ENCODE data around the gene EPS15. TPM values are rescaled to one million over a fixed set of nuclear protein-coding genes. Genes with fewer than 3 reads are reported as not detected.

Gene EPS15
- total RNA-seq, 4 donors from 2014 or later: 94.8 to 133 (median 125) TPM

DNA sequence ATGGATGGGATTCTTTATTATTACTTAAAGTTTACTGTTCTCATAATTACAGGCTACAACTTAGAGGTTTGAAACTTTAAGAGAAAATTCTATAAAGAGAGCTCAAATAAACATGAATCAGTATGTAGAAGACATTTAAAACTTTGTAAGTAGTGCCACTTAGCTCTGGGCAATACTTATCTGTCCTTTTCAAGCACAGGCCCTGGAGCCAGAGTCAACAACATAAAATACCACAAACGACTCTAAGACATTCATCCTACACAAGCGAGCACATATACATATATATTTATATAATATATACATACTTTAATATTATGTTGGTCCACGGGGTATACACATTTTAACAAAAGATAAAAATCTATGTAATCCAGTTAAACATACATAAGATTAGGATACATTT, 164.7 kb downstream of the EPS15 start:
- peaks cover 0 to 54% (median 0%) of the 10 kb centered on the region in 3 donors for H3K36me3 ChIP-seq
- DNase-seq (ENCODE audit: low spot score in 2 of 2): no peak
- 78 to 79% methylated on average over 3 of the region's 3 CpGs for WGBS, 2 donors
- TF ChIP-seq EP300 (IDR thresholded peaks at IDR 0.05): no peak
- TF ChIP-seq, protein P1, sequence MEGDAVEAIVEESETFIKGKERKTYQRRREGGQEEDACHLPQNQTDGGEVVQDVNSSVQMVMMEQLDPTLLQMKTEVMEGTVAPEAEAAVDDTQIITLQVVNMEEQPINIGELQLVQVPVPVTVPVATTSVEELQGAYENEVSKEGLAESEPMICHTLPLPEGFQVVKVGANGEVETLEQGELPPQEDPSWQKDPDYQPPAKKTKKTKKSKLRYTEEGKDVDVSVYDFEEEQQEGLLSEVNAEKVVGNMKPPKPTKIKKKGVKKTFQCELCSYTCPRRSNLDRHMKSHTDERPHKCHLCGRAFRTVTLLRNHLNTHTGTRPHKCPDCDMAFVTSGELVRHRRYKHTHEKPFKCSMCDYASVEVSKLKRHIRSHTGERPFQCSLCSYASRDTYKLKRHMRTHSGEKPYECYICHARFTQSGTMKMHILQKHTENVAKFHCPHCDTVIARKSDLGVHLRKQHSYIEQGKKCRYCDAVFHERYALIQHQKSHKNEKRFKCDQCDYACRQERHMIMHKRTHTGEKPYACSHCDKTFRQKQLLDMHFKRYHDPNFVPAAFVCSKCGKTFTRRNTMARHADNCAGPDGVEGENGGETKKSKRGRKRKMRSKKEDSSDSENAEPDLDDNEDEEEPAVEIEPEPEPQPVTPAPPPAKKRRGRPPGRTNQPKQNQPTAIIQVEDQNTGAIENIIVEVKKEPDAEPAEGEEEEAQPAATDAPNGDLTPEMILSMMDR (IDR thresholded peaks at IDR 0.05): no peak
- no peak for TF ChIP-seq POLR2A (IDR thresholded peaks at IDR 0.05)
- no peaks in the 10 kb centered on the region for H3K27me3 ChIP-seq
- H3K9me3 ChIP-seq: no peaks in the 10 kb centered on the region
- no peaks in the 10 kb centered on the region for H3K4me1 ChIP-seq
- no peak overlapping the region for H3K4me3 ChIP-seq
- no peak overlapping the region for H3K27ac ChIP-seq

GRCh38 chr1:51351907-51352306, 167.2 kb downstream of the EPS15 start:
- Histone ChIP-seq H3K4me3 (no peak overlapping the region), H3K9me3 (no peaks in the 10 kb centered on the region), H3K27ac (no peak overlapping the region), H3K4me1 (no peaks in the 10 kb centered on the region), H3K27me3 (no peaks in the 10 kb centered on the region), H3K36me3 (peaks cover 0 to 44% (median 0%) of the 10 kb centered on the region in 3 donors)
- TF ChIP-seq EP300 (IDR thresholded peaks at IDR 0.05) (no peak), POLR2A (IDR thresholded peaks at IDR 0.05) (no peak)
- TF ChIP-seq, protein P1 (IDR thresholded peaks at IDR 0.05): no peak
- no peak for DNase-seq (ENCODE audit: low spot score in 2 of 2)
- WGBS, 2 donors: 86 to 88% methylated on average over 1 of the region's 1 CpG

DNA sequence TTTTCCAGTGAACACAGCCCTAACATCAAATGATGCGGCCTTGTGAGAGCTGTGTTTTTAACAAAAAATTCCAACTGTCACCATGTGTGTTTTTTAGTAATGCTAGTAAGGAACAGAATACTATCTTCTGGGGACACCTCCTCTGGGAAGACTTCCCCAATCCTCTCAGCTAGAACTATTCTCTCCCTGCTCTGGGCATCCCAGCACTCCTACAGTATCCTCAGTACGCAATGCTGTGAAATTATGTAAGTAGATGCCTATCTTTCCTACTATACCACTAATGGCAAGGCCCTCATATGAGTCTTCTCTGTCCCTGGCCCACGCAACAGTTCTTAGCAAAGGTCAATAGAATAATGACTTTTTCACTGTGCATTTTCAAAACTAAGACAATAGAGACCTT, 169.2 kb downstream of the EPS15 start:
- Histone ChIP-seq H3K4me3 (no peak overlapping the region), H3K27ac (no peak overlapping the region), H3K4me1 (peaks cover 0 to 6% (median 0%) of the 10 kb centered on the region in 4 donors), H3K36me3 (peaks cover 0 to 24% (median 0%) of the 10 kb centered on the region in 3 donors), H3K27me3 (peaks cover 0 to 17% of the 10 kb centered on the region in 2 donors), H3K9me3 (no peaks in the 10 kb centered on the region)
- DNase-seq (ENCODE audit: low spot score in 2 of 2): no peak
- 83 to 98% methylated on average over 3 of the region's 3 CpGs for WGBS, 2 donors
- TF ChIP-seq, protein P1 (IDR thresholded peaks at IDR 0.05): no peak
- TF ChIP-seq EP300 (IDR thresholded peaks at IDR 0.05): no peak
- TF ChIP-seq POLR2A (IDR thresholded peaks at IDR 0.05): no peak

DNA sequence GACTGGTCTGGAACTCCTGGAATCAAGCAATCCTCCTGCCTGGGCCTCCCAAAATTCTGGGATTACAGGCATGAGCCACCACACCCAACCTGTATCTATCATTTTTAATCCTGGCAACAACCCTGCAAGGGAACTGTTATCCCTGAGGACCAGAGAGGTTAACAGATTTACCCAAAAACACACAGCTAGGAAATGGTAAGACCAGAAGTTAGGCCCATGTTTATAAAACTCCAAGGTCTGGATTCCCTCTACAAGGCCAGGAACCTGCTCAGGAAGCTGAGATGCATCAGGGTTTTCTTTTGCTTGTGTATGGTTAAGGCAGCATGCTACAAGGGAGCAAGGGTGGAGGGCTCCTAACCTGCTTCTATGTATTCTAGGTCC, 170.9 kb downstream of the EPS15 start:
- peaks cover 0 to 35% of the 10 kb centered on the region in 2 donors for H3K27me3 ChIP-seq
- H3K36me3 ChIP-seq: peaks cover 0 to 8% (median 0%) of the 10 kb centered on the region in 3 donors
- peaks cover 0 to 12% (median 0%) of the 10 kb centered on the region in 4 donors for H3K4me1 ChIP-seq
- no peak for DNase-seq (ENCODE audit: low spot score in 2 of 2)
- H3K27ac ChIP-seq: no peak overlapping the region
- no peaks in the 10 kb centered on the region for H3K9me3 ChIP-seq
- H3K4me3 ChIP-seq: no peak overlapping the region
- TF ChIP-seq, protein P1 (IDR thresholded peaks at IDR 0.05): no peak
- TF ChIP-seq EP300 (IDR thresholded peaks at IDR 0.05): no peak
- TF ChIP-seq POLR2A (IDR thresholded peaks at IDR 0.05): no peak

DNA sequence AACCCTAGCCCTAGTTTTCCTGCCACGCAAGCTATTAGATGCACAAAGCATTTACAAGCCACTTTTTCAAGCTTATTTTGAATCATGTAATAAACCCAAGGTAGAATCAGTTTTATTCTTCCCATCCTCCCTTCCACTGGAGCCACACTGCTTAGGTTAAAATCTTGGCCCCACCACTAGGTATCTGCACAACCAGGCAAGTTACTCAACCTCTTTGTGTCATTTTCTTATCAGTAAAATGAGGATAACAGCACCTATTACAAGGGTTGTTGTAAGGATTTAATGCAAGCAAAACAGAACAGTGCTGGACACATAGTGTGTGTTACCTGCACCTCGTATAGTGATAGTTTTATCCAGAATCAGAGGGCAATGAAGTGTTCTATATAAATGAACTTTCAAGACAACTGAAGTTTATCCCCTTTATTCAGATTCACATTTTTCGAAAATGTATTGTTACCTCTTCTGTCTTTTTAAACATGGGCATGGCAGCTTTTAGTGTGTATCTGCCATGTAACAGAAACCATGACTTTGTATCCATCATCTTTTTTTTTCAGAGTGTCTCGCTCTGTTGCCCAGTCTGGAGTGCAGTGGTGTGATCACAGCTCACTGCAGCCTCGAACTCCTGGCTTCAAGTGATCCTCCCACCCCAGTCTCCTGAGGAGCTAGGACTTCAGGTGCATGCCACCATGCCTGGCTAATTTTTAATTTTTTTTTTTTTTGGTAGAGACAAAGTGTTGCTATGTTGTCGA, 171.5 kb downstream of the EPS15 start:
- TF ChIP-seq EP300 (IDR thresholded peaks at IDR 0.05): no peak
- TF ChIP-seq, protein P1 (IDR thresholded peaks at IDR 0.05): no peak
- TF ChIP-seq POLR2A (IDR thresholded peaks at IDR 0.05): no peak
- H3K36me3 ChIP-seq: peaks cover 0 to 7% (median 0%) of the 10 kb centered on the region in 3 donors
- peaks cover 0 to 40% of the 10 kb centered on the region in 2 donors for H3K27me3 ChIP-seq
- peaks cover 0 to 12% (median 0%) of the 10 kb centered on the region in 4 donors for H3K4me1 ChIP-seq
- no peaks in the 10 kb centered on the region for H3K9me3 ChIP-seq
- no peak for DNase-seq (ENCODE audit: low spot score in 2 of 2)
- WGBS, 2 donors: 91 to 94% methylated on average over 6 of the region's 6 CpGs
- H3K27ac ChIP-seq: no peak overlapping the region
- H3K4me3 ChIP-seq: no peak overlapping the region

All from tibial nerve (tissue), 4 donors.